ENCODE measurements around the gene CCDC127. TPM values are rescaled to one million over a fixed set of nuclear protein-coding genes. Genes with fewer than 3 reads are reported as not detected.

Gene CCDC127
- total RNA-seq, 2 experiments from 2014 or later, result 1.9 to 2.8 TPM

- Mint-ChIP-seq H3K4me1 (ENCODE audit: low read depth) (no peaks in the 10 kb centered on the region), H3K4me3 (no peak overlapping the region), H3K27me3 (no peaks in the 10 kb centered on the region), H3K9me3 (no peaks in the 10 kb centered on the region), H3K36me3 (ENCODE audit: low read depth) (no peaks in the 10 kb centered on the region), H3K27ac (no peak overlapping the region)
- ChIA-PET POLR2A (no interaction called here), CTCF (no interaction called here)
- no peak for ATAC-seq (ENCODE audit: poor library complexity)
- Histone ChIP-seq H3K4me3 (ENCODE audit: low read length) (no peak overlapping the region), H3K9me3 (ENCODE audit: control insufficient read depth in 1 of 2, insufficient read depth in 1 of 2, low read length in 2 of 2) (peaks cover 0 to 7% of the 10 kb centered on the region in 2 experiments), H3K27me3 (ENCODE audit: control insufficient read depth in 1 of 2, insufficient read depth in 2 of 2, low read length in 2 of 2) (peaks cover 4 to 5% of the 10 kb centered on the region in 2 experiments), H3K27ac (ENCODE audit: low read depth in 1 of 2, low read length in 2 of 2) (no peak overlapping the region), H3K4me1 (ENCODE audit: insufficient read depth, low read length) (peaks cover 7% of the 10 kb centered on the region), H3K36me3 (ENCODE audit: insufficient read depth, low read length) (no peaks in the 10 kb centered on the region)
- intact Hi-C loops (cut with DNase I, micrococcal nuclease), result no loop called here
- DNase-seq, result no peak
- TF ChIP-seq CTCF (IDR thresholded peaks at IDR 0.05), result no peak
Observed at GRCh38 chr5:195401-196160, 22.4 kb downstream of the CCDC127 start.

DNA sequence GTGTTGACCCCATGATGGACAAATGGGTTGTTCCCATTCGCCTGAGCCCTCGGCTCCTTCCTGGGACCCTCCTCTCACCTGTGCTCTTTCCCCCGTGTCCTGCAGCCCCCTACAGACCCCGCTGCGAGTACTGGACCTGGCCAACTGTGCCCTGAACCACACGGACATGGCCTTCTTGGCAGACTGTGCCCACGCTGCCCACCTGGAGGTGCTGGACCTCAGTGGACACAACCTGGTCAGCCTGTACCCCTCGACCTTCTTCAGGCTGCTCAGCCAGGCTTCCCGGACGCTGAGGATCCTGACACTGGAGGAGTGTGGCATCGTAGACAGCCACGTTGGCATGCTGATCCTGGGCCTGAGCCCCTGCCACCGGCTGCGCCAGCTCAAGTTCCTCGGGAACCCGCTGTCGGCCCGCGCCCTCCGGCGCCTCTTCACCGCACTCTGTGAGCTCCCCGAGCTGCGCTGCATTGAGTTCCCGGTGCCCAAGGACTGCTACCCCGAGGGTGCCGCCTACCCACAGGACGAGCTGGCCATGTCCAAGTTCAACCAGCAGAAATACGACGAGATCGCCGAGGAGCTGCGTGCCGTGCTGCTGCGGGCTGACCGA, 23.2 kb downstream of the CCDC127 start:
- no peaks in the 10 kb centered on the region for H3K36me3 ChIP-seq (ENCODE audit: insufficient read depth, low read length)
- H3K27ac Mint-ChIP-seq, result no peak overlapping the region
- no peak for DNase-seq

DNA sequence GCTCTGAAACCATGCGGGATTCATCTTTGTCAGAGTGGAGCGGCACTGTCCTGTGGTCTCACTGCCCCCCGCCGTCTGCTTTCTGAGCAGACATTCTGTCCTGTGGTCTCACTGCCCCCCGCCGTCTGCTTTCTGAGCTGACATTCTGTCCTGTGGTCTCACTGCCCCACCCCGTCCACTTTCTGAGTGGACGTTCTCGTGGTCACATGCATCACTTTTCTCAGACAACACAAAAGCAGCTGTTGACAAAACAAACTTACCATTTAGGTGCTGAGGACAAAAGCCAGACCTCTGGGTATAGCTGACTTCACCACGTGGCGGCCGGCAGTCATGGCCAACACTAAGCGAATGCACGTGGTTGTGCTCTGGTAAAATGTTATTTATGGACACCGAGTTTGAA, 23.9 kb downstream of the CCDC127 start:
- ChIA-PET CTCF (no interaction called here), POLR2A (interaction anchor here (1.1 kb wide), 1 partner anchor 24 kb away, joined by 4 read pairs; the partner anchor contains the start of genes CCDC127 and SDHA)
- Histone ChIP-seq H3K4me1 (ENCODE audit: insufficient read depth, low read length) (peaks cover 7% of the 10 kb centered on the region), H3K36me3 (ENCODE audit: insufficient read depth, low read length) (no peaks in the 10 kb centered on the region), H3K27me3 (ENCODE audit: control insufficient read depth in 1 of 2, insufficient read depth in 2 of 2, low read length in 2 of 2) (peaks cover 4 to 5% of the 10 kb centered on the region in 2 experiments), H3K4me3 (ENCODE audit: low read length) (no peak overlapping the region), H3K9me3 (ENCODE audit: control insufficient read depth in 1 of 2, insufficient read depth in 1 of 2, low read length in 2 of 2) (peaks cover 0 to 8% of the 10 kb centered on the region in 2 experiments), H3K27ac (ENCODE audit: low read depth in 1 of 2, low read length in 2 of 2) (no peak overlapping the region)
- Mint-ChIP-seq H3K36me3 (ENCODE audit: low read depth) (no peaks in the 10 kb centered on the region), H3K27ac (no peak overlapping the region), H3K27me3 (no peaks in the 10 kb centered on the region), H3K9me3 (no peaks in the 10 kb centered on the region), H3K4me3 (no peak overlapping the region), H3K4me1 (ENCODE audit: low read depth) (no peaks in the 10 kb centered on the region)
- DNase-seq (no peak), ATAC-seq (ENCODE audit: poor library complexity) (no peak)
- TF ChIP-seq CTCF (IDR thresholded peaks at IDR 0.05), result no peak
- intact Hi-C loops (cut with DNase I, micrococcal nuclease), result no loop called here

More for the DNA sequence above, 23.2 kb downstream of the CCDC127 start:
- intact Hi-C loops (cut with DNase I, micrococcal nuclease), result no loop called here
- Histone ChIP-seq H3K4me1 (ENCODE audit: insufficient read depth, low read length) (peaks cover 7% of the 10 kb centered on the region), H3K27me3 (ENCODE audit: control insufficient read depth in 1 of 2, insufficient read depth in 2 of 2, low read length in 2 of 2) (peaks cover 4 to 5% of the 10 kb centered on the region in 2 experiments), H3K4me3 (ENCODE audit: low read length) (no peak overlapping the region), H3K27ac (ENCODE audit: low read depth in 1 of 2, low read length in 2 of 2) (no peak overlapping the region), H3K9me3 (ENCODE audit: control insufficient read depth in 1 of 2, insufficient read depth in 1 of 2, low read length in 2 of 2) (peaks cover 0 to 8% of the 10 kb centered on the region in 2 experiments)
- ChIA-PET CTCF (no interaction called here), POLR2A (no interaction called here)
- Mint-ChIP-seq H3K4me1 (ENCODE audit: low read depth) (no peaks in the 10 kb centered on the region), H3K36me3 (ENCODE audit: low read depth) (no peaks in the 10 kb centered on the region), H3K4me3 (no peak overlapping the region), H3K27me3 (no peaks in the 10 kb centered on the region), H3K9me3 (no peaks in the 10 kb centered on the region)
- TF ChIP-seq CTCF (IDR thresholded peaks at IDR 0.05), result no peak
- no peak for ATAC-seq (ENCODE audit: poor library complexity)
